ENCODE results near the gene MEIKIN. TPM values are rescaled to one million over a fixed set of nuclear protein-coding genes. Genes with fewer than 3 reads are reported as not detected.

MEIKIN gene
- total and polyA plus RNA-seq, 2 experiments from 2014 or later = not detected

DNA sequence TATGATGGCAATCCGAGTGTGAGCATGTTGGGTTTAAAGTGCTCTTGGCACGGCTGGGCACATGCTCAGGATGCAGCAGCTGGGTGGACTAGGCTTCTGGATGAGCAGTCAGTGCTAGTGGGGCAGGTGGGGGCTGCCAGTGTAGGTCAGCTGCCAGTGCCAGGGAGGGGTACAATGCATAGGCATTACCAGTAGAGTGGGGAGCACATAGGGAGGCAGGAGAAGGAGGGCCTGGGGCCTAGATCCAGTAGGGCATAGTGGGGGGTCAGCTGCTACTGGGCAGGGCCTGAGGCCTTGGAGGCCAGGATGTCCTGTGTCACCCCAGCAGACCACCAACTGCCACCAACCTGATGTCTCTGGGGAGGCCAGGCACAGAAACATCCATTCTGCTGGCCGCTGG lies 41.8 kb upstream of the MEIKIN start:
- Histone ChIP-seq H3K4me1 (ENCODE audit: insufficient read depth) (no peaks in the 10 kb centered on the region), H3K27ac (ENCODE audit: low read depth) (no peak overlapping the region), H3F3A (replicated peaks; ENCODE audit: low read depth) (no peaks in the 10 kb centered on the region), H3K36me3 (ENCODE audit: insufficient read depth) (no peaks in the 10 kb centered on the region), H3K79me2 (replicated peaks; ENCODE audit: insufficient read depth) (no peaks in the 10 kb centered on the region), H4K20me1 (replicated peaks; ENCODE audit: insufficient read depth) (no peaks in the 10 kb centered on the region), H3K4me2 (no peak overlapping the region), H2AFZ (no peak overlapping the region), H3K4me3 (no peak overlapping the region), H3K9me2 (ENCODE audit: insufficient read depth) (no peaks in the 10 kb centered on the region), H3K27me3 (ENCODE audit: insufficient read depth) (no peaks in the 10 kb centered on the region)
- TF ChIP-seq POLR2AphosphoS5 (IDR thresholded peaks at IDR 0.05; ENCODE audit: low read depth) = no peak
- TF ChIP-seq, protein P1, sequence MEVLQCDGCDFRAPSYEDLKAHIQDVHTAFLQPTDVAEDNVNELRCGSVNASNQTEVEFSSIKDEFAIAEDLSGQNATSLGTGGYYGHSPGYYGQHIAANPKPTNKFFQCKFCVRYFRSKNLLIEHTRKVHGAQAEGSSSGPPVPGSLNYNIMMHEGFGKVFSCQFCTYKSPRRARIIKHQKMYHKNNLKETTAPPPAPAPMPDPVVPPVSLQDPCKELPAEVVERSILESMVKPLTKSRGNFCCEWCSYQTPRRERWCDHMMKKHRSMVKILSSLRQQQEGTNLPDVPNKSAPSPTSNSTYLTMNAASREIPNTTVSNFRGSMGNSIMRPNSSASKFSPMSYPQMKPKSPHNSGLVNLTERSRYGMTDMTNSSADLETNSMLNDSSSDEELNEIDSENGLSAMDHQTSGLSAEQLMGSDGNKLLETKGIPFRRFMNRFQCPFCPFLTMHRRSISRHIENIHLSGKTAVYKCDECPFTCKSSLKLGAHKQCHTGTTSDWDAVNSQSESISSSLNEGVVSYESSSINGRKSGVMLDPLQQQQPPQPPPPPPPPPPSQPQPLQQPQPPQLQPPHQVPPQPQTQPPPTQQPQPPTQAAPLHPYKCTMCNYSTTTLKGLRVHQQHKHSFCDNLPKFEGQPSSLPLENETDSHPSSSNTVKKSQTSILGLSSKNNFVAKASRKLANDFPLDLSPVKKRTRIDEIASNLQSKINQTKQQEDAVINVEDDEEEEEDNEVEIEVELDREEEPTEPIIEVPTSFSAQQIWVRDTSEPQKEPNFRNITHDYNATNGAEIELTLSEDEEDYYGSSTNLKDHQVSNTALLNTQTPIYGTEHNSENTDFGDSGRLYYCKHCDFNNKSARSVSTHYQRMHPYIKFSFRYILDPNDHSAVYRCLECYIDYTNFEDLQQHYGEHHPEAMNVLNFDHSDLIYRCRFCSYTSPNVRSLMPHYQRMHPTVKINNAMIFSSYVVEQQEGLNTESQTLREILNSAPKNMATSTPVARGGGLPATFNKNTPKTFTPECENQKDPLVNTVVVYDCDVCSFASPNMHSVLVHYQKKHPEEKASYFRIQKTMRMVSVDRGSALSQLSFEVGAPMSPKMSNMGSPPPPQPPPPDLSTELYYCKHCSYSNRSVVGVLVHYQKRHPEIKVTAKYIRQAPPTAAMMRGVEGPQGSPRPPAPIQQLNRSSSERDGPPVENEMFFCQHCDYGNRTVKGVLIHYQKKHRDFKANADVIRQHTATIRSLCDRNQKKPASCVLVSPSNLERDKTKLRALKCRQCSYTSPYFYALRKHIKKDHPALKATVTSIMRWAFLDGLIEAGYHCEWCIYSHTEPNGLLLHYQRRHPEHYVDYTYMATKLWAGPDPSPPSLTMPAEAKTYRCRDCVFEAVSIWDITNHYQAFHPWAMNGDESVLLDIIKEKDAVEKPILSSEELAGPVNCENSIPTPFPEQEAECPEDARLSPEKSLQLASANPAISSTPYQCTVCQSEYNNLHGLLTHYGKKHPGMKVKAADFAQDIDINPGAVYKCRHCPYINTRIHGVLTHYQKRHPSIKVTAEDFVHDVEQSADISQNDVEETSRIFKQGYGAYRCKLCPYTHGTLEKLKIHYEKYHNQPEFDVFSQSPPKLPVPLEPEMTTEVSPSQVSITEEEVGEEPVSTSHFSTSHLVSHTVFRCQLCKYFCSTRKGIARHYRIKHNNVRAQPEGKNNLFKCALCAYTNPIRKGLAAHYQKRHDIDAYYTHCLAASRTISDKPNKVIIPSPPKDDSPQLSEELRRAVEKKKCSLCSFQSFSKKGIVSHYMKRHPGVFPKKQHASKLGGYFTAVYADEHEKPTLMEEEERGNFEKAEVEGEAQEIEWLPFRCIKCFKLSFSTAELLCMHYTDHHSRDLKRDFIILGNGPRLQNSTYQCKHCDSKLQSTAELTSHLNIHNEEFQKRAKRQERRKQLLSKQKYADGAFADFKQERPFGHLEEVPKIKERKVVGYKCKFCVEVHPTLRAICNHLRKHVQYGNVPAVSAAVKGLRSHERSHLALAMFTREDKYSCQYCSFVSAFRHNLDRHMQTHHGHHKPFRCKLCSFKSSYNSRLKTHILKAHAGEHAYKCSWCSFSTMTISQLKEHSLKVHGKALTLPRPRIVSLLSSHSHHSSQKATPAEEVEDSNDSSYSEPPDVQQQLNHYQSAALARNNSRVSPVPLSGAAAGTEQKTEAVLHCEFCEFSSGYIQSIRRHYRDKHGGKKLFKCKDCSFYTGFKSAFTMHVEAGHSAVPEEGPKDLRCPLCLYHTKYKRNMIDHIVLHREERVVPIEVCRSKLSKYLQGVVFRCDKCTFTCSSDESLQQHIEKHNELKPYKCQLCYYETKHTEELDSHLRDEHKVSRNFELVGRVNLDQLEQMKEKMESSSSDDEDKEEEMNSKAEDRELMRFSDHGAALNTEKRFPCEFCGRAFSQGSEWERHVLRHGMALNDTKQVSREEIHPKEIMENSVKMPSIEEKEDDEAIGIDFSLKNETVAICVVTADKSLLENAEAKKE (CRISPR knock-in tag; IDR thresholded peaks at IDR 0.05) = no peak
- no peak for TF ChIP-seq EZH2 (IDR thresholded peaks at IDR 0.05; ENCODE audit: low read depth, unreplicated experiment)
- TF ChIP-seq, protein P2, sequence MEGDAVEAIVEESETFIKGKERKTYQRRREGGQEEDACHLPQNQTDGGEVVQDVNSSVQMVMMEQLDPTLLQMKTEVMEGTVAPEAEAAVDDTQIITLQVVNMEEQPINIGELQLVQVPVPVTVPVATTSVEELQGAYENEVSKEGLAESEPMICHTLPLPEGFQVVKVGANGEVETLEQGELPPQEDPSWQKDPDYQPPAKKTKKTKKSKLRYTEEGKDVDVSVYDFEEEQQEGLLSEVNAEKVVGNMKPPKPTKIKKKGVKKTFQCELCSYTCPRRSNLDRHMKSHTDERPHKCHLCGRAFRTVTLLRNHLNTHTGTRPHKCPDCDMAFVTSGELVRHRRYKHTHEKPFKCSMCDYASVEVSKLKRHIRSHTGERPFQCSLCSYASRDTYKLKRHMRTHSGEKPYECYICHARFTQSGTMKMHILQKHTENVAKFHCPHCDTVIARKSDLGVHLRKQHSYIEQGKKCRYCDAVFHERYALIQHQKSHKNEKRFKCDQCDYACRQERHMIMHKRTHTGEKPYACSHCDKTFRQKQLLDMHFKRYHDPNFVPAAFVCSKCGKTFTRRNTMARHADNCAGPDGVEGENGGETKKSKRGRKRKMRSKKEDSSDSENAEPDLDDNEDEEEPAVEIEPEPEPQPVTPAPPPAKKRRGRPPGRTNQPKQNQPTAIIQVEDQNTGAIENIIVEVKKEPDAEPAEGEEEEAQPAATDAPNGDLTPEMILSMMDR (conservative IDR thresholded peaks at IDR 0.05; ENCODE audit: low read depth in 2 of 2) = no peak
- no peak for TF ChIP-seq ZNF331 (CRISPR knock-in tag; IDR thresholded peaks at IDR 0.05; ENCODE audit: low read depth)
- no peak for TF ChIP-seq NANOG (IDR thresholded peaks at IDR 0.05; ENCODE audit: borderline replicate concordance)
- TF ChIP-seq, protein P3, sequence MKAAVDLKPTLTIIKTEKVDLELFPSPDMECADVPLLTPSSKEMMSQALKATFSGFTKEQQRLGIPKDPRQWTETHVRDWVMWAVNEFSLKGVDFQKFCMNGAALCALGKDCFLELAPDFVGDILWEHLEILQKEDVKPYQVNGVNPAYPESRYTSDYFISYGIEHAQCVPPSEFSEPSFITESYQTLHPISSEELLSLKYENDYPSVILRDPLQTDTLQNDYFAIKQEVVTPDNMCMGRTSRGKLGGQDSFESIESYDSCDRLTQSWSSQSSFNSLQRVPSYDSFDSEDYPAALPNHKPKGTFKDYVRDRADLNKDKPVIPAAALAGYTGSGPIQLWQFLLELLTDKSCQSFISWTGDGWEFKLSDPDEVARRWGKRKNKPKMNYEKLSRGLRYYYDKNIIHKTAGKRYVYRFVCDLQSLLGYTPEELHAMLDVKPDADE (IDR thresholded peaks at IDR 0.05) = no peak
- TF ChIP-seq EZH2phosphoT487 (IDR thresholded peaks at IDR 0.05; ENCODE audit: unreplicated experiment) = no peak
- no peaks in the 10 kb centered on the region for H3K9me3 Mint-ChIP-seq
- peak overlapping the region; percentile 38; the same call in 1 of the 2 replicates for H3K27ac Mint-ChIP-seq
- DNase-seq (ENCODE audit: low spot score) (no peak), ATAC-seq (no peak)
- H3K4me1 Mint-ChIP-seq = peaks cover 6% of the 10 kb centered on the region
- no peak overlapping the region for H3K4me3 Mint-ChIP-seq
- H3K36me3 Mint-ChIP-seq (ENCODE audit: low read depth) = no peaks in the 10 kb centered on the region
- H3K27me3 Mint-ChIP-seq (ENCODE audit: insufficient read depth, low read depth, poor library complexity) = peaks cover 2% of the 10 kb centered on the region
